Stimulated activated CD4-positive, alpha-beta T cell treated with anti-CD3 and anti-CD28 coated beads, Interleukin-4, amount 100 ng/mL, for 1 hour (primary cell): ENCODE results near the gene PPP1CC.
A peak's percentile ranks its signal among the peaks of the same experiment; 100 is the strongest.
"Not testable (repeated sequence)": the region's sequence is repeated elsewhere in the genome, so short reads cannot be mapped to it uniquely, and the experiment has no call there.

Experiments
- DNase-seq: peaks from one replicate; pipeline ENCODE4 v3.0.0-alpha.2; 2020

PPP1CC gene

GRCh38 chr12:110722892-110723291 is 19.8 kb downstream of the PPP1CC start:
- not testable (repeated sequence) for DNase-seq

- no peak for DNase-seq
Observed at GRCh38 chr12:110721570-110721969, 21.1 kb downstream of the PPP1CC start.

GRCh38 chr12:110720516-110720915 is 22.2 kb downstream of the PPP1CC start:
- DNase-seq: no peak

- no peak for DNase-seq
Observed at GRCh38 chr12:110718222-110718908, 24.3 kb downstream of the PPP1CC start.

GRCh38 chr12:110717037-110717436 is 25.7 kb downstream of the PPP1CC start:
- DNase-seq: no peak

GRCh38 chr12:110708917-110709316 is 33.8 kb downstream of the PPP1CC start:
- DNase-seq: no peak

GRCh38 chr12:110705309-110705708 is 37.4 kb downstream of the PPP1CC start:
- DNase-seq: no peak

GRCh38 chr12:110704750-110705149 is 37.9 kb downstream of the PPP1CC start:
- no peak for DNase-seq

GRCh38 chr12:110704231-110704630 is 38.5 kb downstream of the PPP1CC start:
- no peak for DNase-seq

GRCh38 chr12:110702081-110702480 is 40.6 kb downstream of the PPP1CC start:
- no peak for DNase-seq

GRCh38 chr12:110699591-110700445 is 42.9 kb downstream of the PPP1CC start:
- DNase-seq: no peak

- DNase-seq: peak; percentile 68
Observed at GRCh38 chr12:110698171-110698902, 44.4 kb downstream of the PPP1CC start.

GRCh38 chr12:110697236-110697635 is 45.5 kb downstream of the PPP1CC start:
- DNase-seq: no peak

- no peak for DNase-seq
Observed at GRCh38 chr12:110696283-110696682, 46.4 kb downstream of the PPP1CC start.

- no peak for DNase-seq
Observed at GRCh38 chr12:110694330-110694901, 48.3 kb downstream of the PPP1CC start.

GRCh38 chr12:110693731-110694130 is 49.0 kb downstream of the PPP1CC start:
- no peak for DNase-seq

- DNase-seq: no peak
Observed at GRCh38 chr12:110690127-110690430, 52.6 kb downstream of the PPP1CC start.

GRCh38 chr12:110689281-110690126 is 53.2 kb downstream of the PPP1CC start:
- peak; percentile 40 for DNase-seq

- DNase-seq: peak; percentile 25
Observed at GRCh38 chr12:110688446-110689280, 54.0 kb downstream of the PPP1CC start, which contains the start of gene HVCN1. HVCN1 (minus strand) TSS chr12:110689115; CDS start chr12:110683245, 5,870 bp downstream.

- DNase-seq: no peak
Observed at GRCh38 chr12:110687396-110688169, 55.1 kb downstream of the PPP1CC start.
